HepG2 (cell line): ENCODE measurements around the gene ZBTB46.

Experiments used
- KMT2A ChIP-seq: sonication (generic); formaldehyde crosslinking; IDR thresholded peaks from 2 replicates; pipeline ENCODE4 v1.4.0; 2020; ENCODE audit warnings: missing genetic modification reagents
- MED13 ChIP-seq: sonication (generic); formaldehyde crosslinking; IDR thresholded peaks from 2 replicates; pipeline ENCODE4 v1.5.0; 2020; ENCODE audit warnings: missing genetic modification reagents
- SP2 ChIP-seq: sonication (generic); formaldehyde crosslinking; IDR thresholded peaks from 2 replicates; pipeline ENCODE4 v1.5.1; 2020; ENCODE audit warnings: mild to moderate bottlenecking, missing genetic modification reagents
- UBTF ChIP-seq: sonication (generic); formaldehyde crosslinking; IDR thresholded peaks from 2 replicates; pipeline ENCODE4 v1.4.0; 2020; ENCODE audit warnings: mild to moderate bottlenecking, missing genetic modification reagents
- ZNF572 ChIP-seq: sonication (generic); formaldehyde crosslinking; IDR thresholded peaks from 2 replicates; pipeline ENCODE4 v1.5.1; 2020; ENCODE audit warnings: mild to moderate bottlenecking, missing genetic modification reagents
- ZSCAN5A ChIP-seq: sonication (generic); formaldehyde crosslinking; IDR thresholded peaks from 2 replicates; pipeline ENCODE4 v1.8.0; 2022; ENCODE audit warnings: mild to moderate bottlenecking, missing genetic modification reagents, borderline replicate concordance
- TF ChIP-seq, protein P1 (sequence below): sonication (generic); formaldehyde crosslinking; IDR thresholded peaks from 2 replicates; pipeline ENCODE4 v1.5.0; 2020; ENCODE audit warnings: mild to moderate bottlenecking, missing genetic modification reagents, moderate library complexity

DNA sequence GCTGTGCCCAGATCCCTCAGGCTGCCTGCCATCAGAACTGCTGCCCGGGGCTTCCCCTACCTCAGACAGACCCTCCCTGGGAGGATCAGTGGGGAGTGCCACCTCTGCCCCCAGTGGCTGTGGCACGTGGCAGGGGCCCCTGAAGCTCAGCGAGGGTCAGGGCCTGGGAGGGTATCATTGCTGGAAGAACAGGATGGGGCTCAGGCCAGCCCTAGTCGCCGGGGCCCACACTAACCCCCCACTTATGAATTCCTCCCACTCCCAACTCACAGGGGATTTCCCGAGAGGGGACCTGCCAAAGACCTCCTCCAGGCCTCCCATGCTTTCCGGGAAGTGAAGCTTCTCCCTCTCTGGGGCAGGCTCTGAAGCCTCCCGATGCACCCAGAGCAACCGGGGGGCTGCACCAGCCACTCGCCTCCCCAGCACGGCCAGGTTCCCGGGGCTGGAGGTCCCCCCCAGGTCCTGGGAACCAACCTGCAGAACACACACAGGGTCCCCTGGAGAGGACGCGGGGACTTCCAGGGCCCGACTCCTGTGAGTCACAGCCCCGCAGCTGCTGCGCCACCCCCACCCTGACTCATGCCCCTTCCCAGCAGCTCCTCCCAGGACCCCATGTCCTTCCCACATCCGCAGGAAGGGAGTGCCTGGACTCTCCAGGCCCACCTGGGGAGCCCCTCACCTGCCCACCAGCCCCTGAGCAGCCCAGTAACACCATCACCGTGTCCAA, 132.2 kb downstream of the ZBTB46 start:
- TF ChIP-seq, protein P1, sequence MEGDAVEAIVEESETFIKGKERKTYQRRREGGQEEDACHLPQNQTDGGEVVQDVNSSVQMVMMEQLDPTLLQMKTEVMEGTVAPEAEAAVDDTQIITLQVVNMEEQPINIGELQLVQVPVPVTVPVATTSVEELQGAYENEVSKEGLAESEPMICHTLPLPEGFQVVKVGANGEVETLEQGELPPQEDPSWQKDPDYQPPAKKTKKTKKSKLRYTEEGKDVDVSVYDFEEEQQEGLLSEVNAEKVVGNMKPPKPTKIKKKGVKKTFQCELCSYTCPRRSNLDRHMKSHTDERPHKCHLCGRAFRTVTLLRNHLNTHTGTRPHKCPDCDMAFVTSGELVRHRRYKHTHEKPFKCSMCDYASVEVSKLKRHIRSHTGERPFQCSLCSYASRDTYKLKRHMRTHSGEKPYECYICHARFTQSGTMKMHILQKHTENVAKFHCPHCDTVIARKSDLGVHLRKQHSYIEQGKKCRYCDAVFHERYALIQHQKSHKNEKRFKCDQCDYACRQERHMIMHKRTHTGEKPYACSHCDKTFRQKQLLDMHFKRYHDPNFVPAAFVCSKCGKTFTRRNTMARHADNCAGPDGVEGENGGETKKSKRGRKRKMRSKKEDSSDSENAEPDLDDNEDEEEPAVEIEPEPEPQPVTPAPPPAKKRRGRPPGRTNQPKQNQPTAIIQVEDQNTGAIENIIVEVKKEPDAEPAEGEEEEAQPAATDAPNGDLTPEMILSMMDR (CRISPR knock-in tag), result no peak
- no peak for TF ChIP-seq ZNF572
- TF ChIP-seq KMT2A, result no peak
- no peak for TF ChIP-seq UBTF
- TF ChIP-seq MED13 (CRISPR knock-in tag), result no peak
- no peak for TF ChIP-seq SP2 (CRISPR knock-in tag)
- no peak for TF ChIP-seq ZSCAN5A (CRISPR knock-in tag)
